Measurements from ENCODE around the gene XRCC1. TPM values are rescaled to one million over a fixed set of nuclear protein-coding genes. Genes with fewer than 3 reads are reported as not detected.

Gene XRCC1
- total and polyA plus RNA-seq, 9 of the 15 experiments (the other 6 are each of a cell fraction or from before 2014, with no cell fraction given), result 1.5 to 36.9 (median 24.9) TPM

- H3K9ac ChIP-seq (ENCODE audit: insufficient read depth in 1 of 2, low read depth in 2 of 2, low read length in 2 of 2), result no peak overlapping the region
- FAIRE-seq, result no peak
- intact Hi-C loops (cut with micrococcal nuclease) (no loop called here), in situ Hi-C loops (cut with MboI) (no loop called here)
- ChIA-PET CTCF (ENCODE audit: low intra/inter-chr PET ratio) (interaction anchor here (0.6 kb wide), 1 partner anchor 125 kb away, joined by 3 read pairs; no protein-coding TSS in a partner anchor), POLR2A (interaction anchor here (0.6 kb wide), 1 partner anchor 101 kb away, joined by 3 read pairs; no protein-coding TSS in a partner anchor)
- DNase-seq (ENCODE audit: extremely low read depth in 1 of 4, low spot score in 3 of 4), result no peak
- H3K36me3 ChIP-seq (ENCODE audit: control insufficient read depth, insufficient read depth, low read length), result no peaks in the 10 kb centered on the region
- 61% methylated on average over 5 of the region's 5 CpGs for WGBS (ENCODE audit: insufficient coverage, low coverage, missing lambda C conversion rate)
- H4K20me1 ChIP-seq (replicated peaks; ENCODE audit: control insufficient read depth, insufficient read depth, low read length), result no peaks in the 10 kb centered on the region
- no peaks in the 10 kb centered on the region for H3K27me3 ChIP-seq (ENCODE audit: control insufficient read depth in 2 of 2, insufficient read depth in 2 of 2, low read length in 2 of 2)
- no peaks in the 10 kb centered on the region for H3K9me3 ChIP-seq (replicated peaks; ENCODE audit: control insufficient read depth, insufficient read depth, low read depth, low read length)
- no peak overlapping the region for H2AFZ ChIP-seq (ENCODE audit: low read depth, low read length)
- H3K4me2 ChIP-seq (ENCODE audit: insufficient read depth, low read length), result no peak overlapping the region
- TF ChIP-seq SNIP1 (IDR thresholded peaks at IDR 0.05; ENCODE audit: low read depth) (no peak), SMARCA5 (IDR thresholded peaks at IDR 0.05) (no peak), CBX8 (IDR thresholded peaks at IDR 0.05; ENCODE audit: borderline replicate concordance, extremely low read depth, low read depth, low read length, poor library complexity, severe bottlenecking) (no peak), AFF1 (IDR thresholded peaks at IDR 0.05; ENCODE audit: low read depth in 1 of 2, partially characterized antibody in 2 of 2) (no peak), POLR3A (IDR thresholded peaks at IDR 0.05; ENCODE audit: borderline replicate concordance, extremely low read depth, insufficient read depth, insufficient read length) (no peak), ZNF398 (CRISPR knock-in tag; IDR thresholded peaks at IDR 0.05) (no peak)
- no peaks in the 10 kb centered on the region for H3K79me2 ChIP-seq (ENCODE audit: control insufficient read depth, insufficient read depth, low read length)
- BruUV-seq (replicated peaks), result no TSS peak
- H3K9me1 ChIP-seq (ENCODE audit: control insufficient read depth, insufficient read depth, low read length), result no peaks in the 10 kb centered on the region
- H3K4me1 ChIP-seq (replicated peaks in 1 of 2; ENCODE audit: control insufficient read depth in 2 of 2, insufficient read depth in 2 of 2, low read length in 2 of 2), result peaks cover 3 to 28% of the 10 kb centered on the region in 2 experiments; a peak in 4 of 5 replicates
- H3K27ac ChIP-seq (ENCODE audit: extremely low read depth, low read depth, low read length), result no peak overlapping the region
- ATAC-seq, result no peak
- no peak overlapping the region for H3K4me3 ChIP-seq
These were observed 52.4 kb downstream of the XRCC1 start for GRCh38 chr19:43522929-43523328.
